Skeletal muscle cell (primary cell): ENCODE measurements around the gene CCDC138.

Experiments
- DNase-seq: peaks from one replicate; pipeline ENCODE4 v3.0.0-alpha.2; 2010; ENCODE audit warnings: low read depth
- H3K4me3 ChIP-seq: 2 replicates; pipeline ENCODE4 v1.5.1; 2011; ENCODE audit warnings: low read depth, mild to moderate bottlenecking, control low read depth, low read length, moderate library complexity

The CCDC138 gene

DNA sequence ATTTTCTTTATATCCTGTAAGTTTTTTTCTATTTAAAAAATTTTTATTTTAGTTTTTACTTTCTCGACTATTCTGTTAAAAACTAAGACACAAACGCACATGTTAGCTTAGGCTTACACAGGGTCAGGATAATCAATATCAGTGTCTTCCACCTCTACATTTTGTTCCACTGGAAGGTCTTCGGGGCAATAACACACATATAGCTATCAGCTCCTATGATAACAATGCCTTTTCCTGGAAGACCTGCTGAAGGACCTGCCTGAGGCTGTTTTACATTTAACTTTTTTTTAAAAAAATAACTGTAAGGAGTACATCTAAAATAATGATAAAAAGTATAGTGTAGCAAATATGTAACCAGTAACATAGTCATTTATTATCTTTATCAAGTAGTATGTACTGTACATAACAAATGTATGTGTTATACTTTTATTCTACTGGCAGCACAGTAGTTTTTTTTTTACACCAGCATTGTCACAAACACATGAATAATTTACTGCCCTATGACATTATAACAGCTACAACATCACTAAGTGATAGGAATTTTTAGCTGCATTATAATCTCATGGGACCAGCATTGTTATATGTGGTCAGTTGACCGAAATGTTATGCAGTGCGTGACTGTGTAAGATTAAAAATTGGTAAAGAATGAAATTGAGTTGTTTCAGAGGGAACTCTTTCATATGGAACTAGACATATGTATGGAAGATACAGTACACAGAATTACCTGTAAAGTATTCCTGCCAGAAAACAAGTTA is 37.9 kb downstream of the CCDC138 start:
- no peak overlapping the region for H3K4me3 ChIP-seq
- DNase-seq, result no peak

GRCh38 chr2:108825254-108825653 is 38.7 kb downstream of the CCDC138 start:
- H3K4me3 ChIP-seq, result no peak overlapping the region
- DNase-seq, result no peak

- no peak for DNase-seq
- no peak overlapping the region for H3K4me3 ChIP-seq
Measured at GRCh38 chr2:108825736-108826135, 39.2 kb downstream of the CCDC138 start.

- no peak overlapping the region for H3K4me3 ChIP-seq
- no peak for DNase-seq
Measured at GRCh38 chr2:108829578-108830310, 43.2 kb downstream of the CCDC138 start.

GRCh38 chr2:108833219-108833618 is 46.6 kb downstream of the CCDC138 start:
- no peak overlapping the region for H3K4me3 ChIP-seq
- no peak for DNase-seq

- no peak for DNase-seq
- H3K4me3 ChIP-seq, result no peak overlapping the region
Measured at GRCh38 chr2:108834620-108835019, 48.0 kb downstream of the CCDC138 start.

GRCh38 chr2:108835040-108835439 is 48.5 kb downstream of the CCDC138 start:
- no peak for DNase-seq
- no peak overlapping the region for H3K4me3 ChIP-seq

GRCh38 chr2:108837198-108837597 is 50.6 kb downstream of the CCDC138 start:
- no peak for DNase-seq
- H3K4me3 ChIP-seq, result no peak overlapping the region

DNA sequence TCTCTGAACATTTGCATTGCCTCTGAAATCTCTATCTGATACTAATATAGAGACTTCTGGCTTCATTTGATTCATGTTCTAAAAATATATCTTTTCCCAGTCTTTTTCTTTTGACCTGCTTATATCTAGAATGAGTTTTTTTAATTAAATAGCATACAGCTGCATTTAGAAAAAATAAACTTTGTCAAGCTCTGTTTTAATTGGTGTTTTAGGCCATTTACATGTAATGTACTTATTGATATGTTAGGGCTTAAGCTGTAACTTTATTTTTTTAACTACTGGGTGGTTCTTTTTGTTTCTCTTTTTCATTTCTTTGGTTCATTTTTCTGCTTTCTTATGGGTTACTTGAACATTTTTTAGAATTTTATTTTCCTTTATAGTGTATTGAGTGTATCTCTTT is 54.9 kb downstream of the CCDC138 start:
- no peak for DNase-seq
- H3K4me3 ChIP-seq, result no peak overlapping the region

DNA sequence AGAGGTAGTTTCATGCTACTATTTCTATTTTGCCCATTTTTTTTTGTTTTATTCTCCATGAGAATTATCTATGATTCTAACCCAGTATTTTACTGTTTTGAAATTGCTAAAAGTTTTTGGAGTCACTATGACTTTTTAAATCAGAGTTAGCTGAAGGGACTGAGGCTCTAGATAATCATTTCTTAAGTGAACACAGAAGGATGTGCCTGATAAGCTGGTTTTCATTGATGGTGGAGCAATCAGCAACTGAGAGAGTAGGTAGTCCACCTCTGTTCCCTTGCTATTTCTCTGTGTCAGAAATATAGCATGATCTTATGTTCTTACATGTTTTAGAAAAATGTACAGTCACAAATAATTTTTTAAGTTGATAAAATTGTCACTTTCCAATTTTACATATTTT is 59.4 kb downstream of the CCDC138 start:
- H3K4me3 ChIP-seq, result no peak overlapping the region
- DNase-seq, result no peak

DNA sequence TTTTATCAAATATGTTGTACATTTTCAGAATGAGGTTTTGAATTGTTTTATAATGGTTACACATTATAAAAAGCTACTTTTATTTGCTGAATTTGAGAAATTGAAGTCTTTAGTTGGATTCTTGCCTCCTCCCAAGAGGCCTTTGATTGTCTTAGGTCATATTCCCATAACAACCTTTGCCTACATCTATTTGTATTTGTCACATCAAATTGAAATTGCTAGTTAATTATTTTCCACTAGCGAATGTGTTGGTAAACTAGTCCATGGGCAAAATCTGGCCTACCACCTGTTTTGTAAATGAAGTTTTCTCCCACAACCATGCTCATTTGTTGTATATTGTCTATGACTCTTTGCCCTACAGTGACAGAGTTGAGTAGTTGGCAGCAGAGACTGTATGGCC is 60.4 kb downstream of the CCDC138 start:
- no peak for DNase-seq
- H3K4me3 ChIP-seq, result no peak overlapping the region

- no peak for DNase-seq
- no peak overlapping the region for H3K4me3 ChIP-seq
Measured at GRCh38 chr2:108852375-108852774, 65.8 kb downstream of the CCDC138 start.

DNA sequence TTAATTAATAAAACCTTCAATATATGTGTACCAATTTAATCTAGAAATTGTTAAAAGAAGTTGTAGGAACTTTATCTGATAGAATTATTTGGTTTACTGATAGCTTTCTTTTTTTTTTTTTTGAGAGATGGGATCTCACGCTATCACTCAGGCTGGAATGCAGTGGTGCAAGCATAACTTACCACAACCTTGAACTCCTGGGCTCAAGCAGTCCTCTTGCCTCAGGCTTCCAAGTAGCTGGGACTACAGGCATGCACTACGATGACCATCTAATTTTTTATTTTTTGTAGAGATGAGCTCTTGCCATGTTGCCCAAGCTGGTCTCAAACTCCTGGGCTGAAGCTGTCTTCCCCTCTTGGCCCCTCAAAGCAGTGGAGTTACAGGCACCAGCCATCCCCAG is 66.8 kb downstream of the CCDC138 start:
- DNase-seq, result no peak
- H3K4me3 ChIP-seq, result no peak overlapping the region

- no peak overlapping the region for H3K4me3 ChIP-seq
- DNase-seq, result no peak
Measured at GRCh38 chr2:108854484-108854883, 67.9 kb downstream of the CCDC138 start.

GRCh38 chr2:108855194-108855593 is 68.6 kb downstream of the CCDC138 start:
- no peak overlapping the region for H3K4me3 ChIP-seq
- DNase-seq, result no peak

GRCh38 chr2:108858894-108859293 is 72.3 kb downstream of the CCDC138 start:
- DNase-seq, result no peak
- no peak overlapping the region for H3K4me3 ChIP-seq

DNA sequence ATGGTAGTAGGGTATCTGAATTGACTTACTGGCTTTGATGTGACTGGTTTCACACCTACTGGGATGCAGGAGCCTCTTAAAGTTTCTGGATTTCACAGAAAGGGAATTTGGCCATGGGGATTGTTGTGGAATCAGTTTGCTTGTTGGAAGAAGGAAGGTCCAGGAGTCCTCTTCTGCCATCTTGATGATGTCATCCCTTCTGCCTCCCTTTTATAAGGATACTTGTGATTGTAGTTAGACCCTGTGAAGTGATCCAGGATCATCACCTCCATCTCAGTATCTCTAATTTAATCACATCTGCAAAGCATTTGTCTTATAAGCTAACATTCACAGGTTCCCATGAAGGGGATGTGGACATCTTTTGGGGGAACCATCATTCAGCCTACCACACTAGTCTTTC is 79.5 kb downstream of the CCDC138 start:
- no peak for DNase-seq
- H3K4me3 ChIP-seq, result no peak overlapping the region

- no peak for DNase-seq
- no peak overlapping the region for H3K4me3 ChIP-seq
Measured at GRCh38 chr2:108868911-108869310, 82.3 kb downstream of the CCDC138 start.

GRCh38 chr2:108869542-108869941 is 83.0 kb downstream of the CCDC138 start:
- H3K4me3 ChIP-seq, result no peak overlapping the region
- DNase-seq, result no peak

DNA sequence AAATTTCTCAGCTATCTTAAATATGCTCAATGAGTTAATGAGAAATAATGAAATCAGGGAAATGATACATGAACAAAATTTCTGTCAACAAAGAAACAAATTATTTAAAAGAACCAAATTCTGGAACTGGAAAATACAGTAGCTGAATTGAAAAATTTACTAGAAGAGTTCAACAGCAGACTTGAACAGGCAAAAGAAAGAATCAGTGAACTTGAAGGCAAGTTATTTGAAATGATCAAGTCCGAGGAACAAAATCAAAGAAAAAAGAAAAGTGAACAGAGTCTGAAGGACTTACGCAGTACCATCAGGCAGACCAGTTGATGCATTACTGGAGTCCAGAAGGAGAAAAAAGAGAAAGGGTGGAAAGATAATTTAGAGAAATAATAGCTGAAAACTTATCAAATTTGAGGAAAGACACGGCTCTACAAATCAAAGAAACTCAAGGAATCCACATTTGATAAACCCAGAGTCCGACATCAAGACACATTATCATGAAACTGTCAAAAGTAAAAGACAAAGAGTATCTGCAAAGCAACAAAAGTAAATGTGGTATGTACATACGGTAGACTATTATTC is 83.6 kb downstream of the CCDC138 start:
- DNase-seq, result no peak
- H3K4me3 ChIP-seq, result no peak overlapping the region

DNA sequence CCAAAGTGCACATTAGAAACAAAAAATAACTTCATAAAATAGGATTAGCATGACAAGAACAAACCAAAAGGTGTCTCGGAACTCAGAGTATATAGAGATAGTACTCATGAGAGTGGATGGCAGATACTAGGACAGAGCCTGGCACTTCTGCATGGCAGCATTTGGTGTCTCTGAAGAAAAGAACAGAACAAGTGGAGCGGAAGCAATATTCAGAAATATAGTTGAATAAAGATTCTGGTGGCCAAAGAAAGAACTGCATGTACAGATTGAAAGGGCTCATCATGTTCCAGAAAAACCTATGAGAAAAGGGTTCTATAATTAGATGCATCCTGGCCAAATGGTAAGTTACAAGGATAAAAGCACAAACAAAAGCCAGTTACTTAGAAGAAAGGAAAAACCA is 90.9 kb downstream of the CCDC138 start:
- no peak for DNase-seq
- no peak overlapping the region for H3K4me3 ChIP-seq
